ENCODE measurements around the gene SMARCAL1.

GRCh38 chr2:216402751-216403150, 9.5 kb upstream of the SMARCAL1 start:
- TF ChIP-seq USF1 (IDR thresholded peaks at IDR 0.05) (no peak), CREB1 (IDR thresholded peaks at IDR 0.05; ENCODE audit: low read depth) (no peak), YY1 (IDR thresholded peaks at IDR 0.05; ENCODE audit: low read depth) (no peak), RAD21 (IDR thresholded peaks at IDR 0.05; ENCODE audit: low read depth) (no peak), TEAD4 (IDR thresholded peaks at IDR 0.05) (no peak), TAF1 (IDR thresholded peaks at IDR 0.05; ENCODE audit: low read depth) (no peak), CEBPB (IDR thresholded peaks at IDR 0.05) (no peak), ZBTB7A (IDR thresholded peaks at IDR 0.05; ENCODE audit: low read depth) (no peak), EP300 (IDR thresholded peaks at IDR 0.05; ENCODE audit: borderline replicate concordance) (no peak), MAX (IDR thresholded peaks at IDR 0.05) (no peak)

All from Ishikawa (cell line).